ENCODE data around the gene ZFP36. TPM values are rescaled to one million over a fixed set of nuclear protein-coding genes. Genes with fewer than 3 reads are reported as not detected.

Gene ZFP36
- 10 to 100 TPM; 69.1 to 69.3 TPM for total RNA-seq

- POLR2A ChIA-PET: interaction anchor here (0.7 to 4.0 kb wide), 6 partner anchors 9 to 541 kb away, joined by 3 to 42 read pairs (median 6); partner anchors contain the start of genes MED29, PAF1, RPS16 and SAMD4B
- Mint-ChIP-seq H3K27me3 (no peaks in the 10 kb centered on the region), H3K36me3 (ENCODE audit: low read depth) (peaks cover 31% of the 10 kb centered on the region), H3K4me1 (peaks cover 50% of the 10 kb centered on the region), H3K27ac (peak within 1 kb of the TSS; percentile 96), H3K9me3 (ENCODE audit: low read depth) (no peaks in the 10 kb centered on the region), H3K4me3 (peak within 1 kb of the TSS; percentile 73)
- peak; percentile 31 for ATAC-seq
- intact Hi-C loops (cut with DNase I, micrococcal nuclease): loop anchor here in 1 of 2 experiments (10.0 kb wide), 1 partner anchor 1208 kb away; no protein-coding TSS in a partner anchor
- DNase-seq: peak; percentile 93
- CTCF ChIA-PET: interaction anchor here (4.6 to 5.9 kb wide), 2 partner anchors 9 to 16 kb away, joined by 21 to 34 read pairs; partner anchors contain the start of genes MED29 and PAF1
These were observed at the start of gene ZFP36 for GRCh38 chr19:39406656-39407409. Gene ZFP36, plus strand, starts transcription at chr19:39406847. Its CDS starts 58 bp downstream, at chr19:39406905.

DNA sequence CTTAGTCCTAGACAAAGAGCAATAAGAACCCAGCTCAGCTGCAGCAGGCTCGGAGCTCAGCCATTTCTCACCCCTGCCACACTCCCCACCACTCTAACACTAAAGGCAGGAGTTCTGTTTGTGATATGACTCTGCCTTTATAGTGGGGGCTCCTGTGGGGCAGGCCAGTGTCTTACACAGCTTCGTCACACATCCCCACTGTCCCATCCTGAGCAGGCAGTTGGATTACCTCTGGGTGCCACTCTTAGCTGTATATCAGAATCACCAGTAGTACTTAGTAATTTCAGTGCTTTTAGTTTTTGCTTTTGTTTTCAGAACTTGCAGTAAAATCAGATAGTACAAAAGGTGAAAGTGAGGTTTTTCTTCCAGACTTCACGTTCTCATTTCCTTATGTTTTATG is 47.6 kb upstream of the ZFP36 start:
- CTCF ChIA-PET: interaction anchor here (0.8 to 1.3 kb wide), 2 partner anchors 32 to 39 kb away, joined by 3 read pairs; partner anchors contain the start of gene MED29
- H3K27ac Mint-ChIP-seq: no peak overlapping the region
- DNase-seq: no peak
- POLR2A ChIA-PET: no interaction called here
- H3K27me3 Mint-ChIP-seq: no peaks in the 10 kb centered on the region
- ATAC-seq: peak; percentile 70
- intact Hi-C loops (cut with DNase I, micrococcal nuclease): no loop called here
- peaks cover 36% of the 10 kb centered on the region for H3K36me3 Mint-ChIP-seq (ENCODE audit: low read depth)
- H3K9me3 Mint-ChIP-seq (ENCODE audit: low read depth): no peaks in the 10 kb centered on the region
- no peak overlapping the region for H3K4me3 Mint-ChIP-seq
- peaks cover 6% of the 10 kb centered on the region for H3K4me1 Mint-ChIP-seq

DNA sequence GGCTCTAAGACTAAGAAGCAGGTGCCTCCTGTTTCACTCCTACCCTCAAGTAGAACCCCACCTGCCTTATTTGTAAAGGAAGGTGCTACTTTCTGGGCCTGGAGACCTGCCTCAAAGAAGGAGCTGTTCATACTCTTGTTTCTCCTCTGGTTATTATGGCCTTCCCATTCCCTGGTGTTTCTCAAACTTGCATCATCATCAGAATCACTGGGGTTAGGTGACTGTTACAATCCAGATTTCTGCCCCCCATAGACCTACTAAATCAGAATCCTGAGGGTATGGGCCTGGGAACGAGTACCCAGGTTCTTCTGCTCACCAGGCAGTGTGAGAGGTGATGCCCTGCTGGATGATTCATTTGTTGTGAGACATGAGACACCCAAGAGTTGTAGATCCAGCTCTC is 46.0 kb upstream of the ZFP36 start:
- H3K9me3 Mint-ChIP-seq (ENCODE audit: low read depth): no peaks in the 10 kb centered on the region
- H3K27ac Mint-ChIP-seq: no peak overlapping the region
- POLR2A ChIA-PET: no interaction called here
- no peaks in the 10 kb centered on the region for H3K27me3 Mint-ChIP-seq
- no peak overlapping the region for H3K4me3 Mint-ChIP-seq
- CTCF ChIA-PET: interaction anchor here (0.5 kb wide), 1 partner anchor 10 kb away, joined by 3 read pairs; no protein-coding TSS in a partner anchor
- DNase-seq (no peak), ATAC-seq (no peak)
- peaks cover 7% of the 10 kb centered on the region for H3K4me1 Mint-ChIP-seq
- intact Hi-C loops (cut with DNase I, micrococcal nuclease): no loop called here
- H3K36me3 Mint-ChIP-seq (ENCODE audit: low read depth): peaks cover 33% of the 10 kb centered on the region

GRCh38 chr19:39362682-39363657 is 43.7 kb upstream of the ZFP36 start:
- Mint-ChIP-seq H3K27ac (peak overlapping the region; percentile 29), H3K4me1 (peaks cover 7% of the 10 kb centered on the region), H3K9me3 (ENCODE audit: low read depth) (no peaks in the 10 kb centered on the region), H3K4me3 (no peak overlapping the region), H3K27me3 (no peaks in the 10 kb centered on the region), H3K36me3 (ENCODE audit: low read depth) (peaks cover 18% of the 10 kb centered on the region)
- ATAC-seq (no peak), DNase-seq (no peak)
- POLR2A ChIA-PET: no interaction called here
- CTCF ChIA-PET: interaction anchor here (0.9 kb wide), 1 partner anchor 13 kb away, joined by 3 read pairs; no protein-coding TSS in a partner anchor
- intact Hi-C loops (cut with DNase I, micrococcal nuclease): no loop called here

GRCh38 chr19:39363901-39364457 is 42.7 kb upstream of the ZFP36 start:
- CTCF ChIA-PET: no interaction called here
- ATAC-seq (peak; percentile 30), DNase-seq (peak; percentile 17)
- no peak overlapping the region for H3K4me3 Mint-ChIP-seq
- intact Hi-C loops (cut with DNase I, micrococcal nuclease): no loop called here
- POLR2A ChIA-PET: no interaction called here
- peak overlapping the region; percentile 15 for H3K27ac Mint-ChIP-seq
- peaks cover 18% of the 10 kb centered on the region for H3K36me3 Mint-ChIP-seq (ENCODE audit: low read depth)
- peaks cover 7% of the 10 kb centered on the region for H3K4me1 Mint-ChIP-seq
- H3K27me3 Mint-ChIP-seq: no peaks in the 10 kb centered on the region
- H3K9me3 Mint-ChIP-seq (ENCODE audit: low read depth): no peaks in the 10 kb centered on the region

DNA sequence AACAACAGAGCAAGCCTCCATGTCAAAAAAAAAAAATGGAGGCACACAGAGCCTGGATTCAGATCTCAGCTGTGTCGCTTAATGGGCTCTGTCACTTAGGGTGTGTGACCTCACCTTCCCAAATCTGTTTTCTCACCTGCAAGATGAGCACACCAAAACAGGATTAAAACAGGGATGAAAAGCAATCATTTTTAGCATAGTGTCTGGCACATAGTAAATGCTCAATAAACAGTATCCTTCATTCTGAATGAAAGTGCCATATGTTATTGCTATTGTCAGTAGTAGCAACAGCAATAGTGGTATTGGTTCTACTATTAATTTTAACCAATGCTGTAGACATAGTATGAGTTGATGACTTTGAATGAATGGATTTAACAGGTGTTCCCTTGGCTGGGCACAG is 41.1 kb upstream of the ZFP36 start:
- no peaks in the 10 kb centered on the region for H3K9me3 Mint-ChIP-seq (ENCODE audit: low read depth)
- CTCF ChIA-PET: interaction anchor here (0.7 kb wide), 1 partner anchor 17 kb away, joined by 3 read pairs; no protein-coding TSS in a partner anchor

DNA sequence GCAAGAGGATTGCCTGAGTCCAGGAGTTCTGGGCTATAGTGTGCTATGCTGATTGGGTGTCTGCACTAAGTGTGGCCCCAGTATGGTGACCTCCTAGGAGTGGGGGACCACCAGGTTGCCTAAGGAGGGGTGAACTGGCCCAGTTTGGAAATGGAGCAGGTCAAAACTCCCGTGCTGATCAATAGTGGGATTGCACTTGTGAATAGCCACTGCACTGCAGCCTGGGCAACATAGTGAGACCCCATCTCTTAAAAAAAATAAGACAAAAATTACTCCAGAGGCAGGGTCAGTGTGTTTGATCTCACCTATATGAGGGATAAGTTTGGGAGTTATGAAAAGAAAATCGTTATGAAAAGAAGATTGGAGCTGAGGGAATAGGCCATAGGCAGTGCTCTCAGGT is 37.4 kb upstream of the ZFP36 start:
- intact Hi-C loops (cut with DNase I, micrococcal nuclease): no loop called here
- ATAC-seq (no peak), DNase-seq (no peak)
- H3K4me1 Mint-ChIP-seq: no peaks in the 10 kb centered on the region
- H3K36me3 Mint-ChIP-seq (ENCODE audit: low read depth): peaks cover 24% of the 10 kb centered on the region
- H3K27me3 Mint-ChIP-seq: no peaks in the 10 kb centered on the region
- no peak overlapping the region for H3K27ac Mint-ChIP-seq
- ChIA-PET CTCF (interaction anchor here (0.6 to 1.2 kb wide), 3 partner anchors 15 to 317 kb away, joined by 3 to 4 read pairs (median 3); no protein-coding TSS in a partner anchor), POLR2A (no interaction called here)
- H3K4me3 Mint-ChIP-seq: no peak overlapping the region
- no peaks in the 10 kb centered on the region for H3K9me3 Mint-ChIP-seq (ENCODE audit: low read depth)

More for the DNA sequence above, 41.1 kb upstream of the ZFP36 start:
- intact Hi-C loops (cut with DNase I, micrococcal nuclease): no loop called here
- H3K4me3 Mint-ChIP-seq: no peak overlapping the region
- no peaks in the 10 kb centered on the region for H3K27me3 Mint-ChIP-seq
- ATAC-seq (no peak), DNase-seq (no peak)
- POLR2A ChIA-PET: no interaction called here
- peaks cover 18% of the 10 kb centered on the region for H3K36me3 Mint-ChIP-seq (ENCODE audit: low read depth)
- no peak overlapping the region for H3K27ac Mint-ChIP-seq
- H3K4me1 Mint-ChIP-seq: peaks cover 4% of the 10 kb centered on the region

GRCh38 chr19:39370735-39371134 is 35.9 kb upstream of the ZFP36 start:
- DNase-seq: no peak
- no peaks in the 10 kb centered on the region for H3K9me3 Mint-ChIP-seq (ENCODE audit: low read depth)

DNA sequence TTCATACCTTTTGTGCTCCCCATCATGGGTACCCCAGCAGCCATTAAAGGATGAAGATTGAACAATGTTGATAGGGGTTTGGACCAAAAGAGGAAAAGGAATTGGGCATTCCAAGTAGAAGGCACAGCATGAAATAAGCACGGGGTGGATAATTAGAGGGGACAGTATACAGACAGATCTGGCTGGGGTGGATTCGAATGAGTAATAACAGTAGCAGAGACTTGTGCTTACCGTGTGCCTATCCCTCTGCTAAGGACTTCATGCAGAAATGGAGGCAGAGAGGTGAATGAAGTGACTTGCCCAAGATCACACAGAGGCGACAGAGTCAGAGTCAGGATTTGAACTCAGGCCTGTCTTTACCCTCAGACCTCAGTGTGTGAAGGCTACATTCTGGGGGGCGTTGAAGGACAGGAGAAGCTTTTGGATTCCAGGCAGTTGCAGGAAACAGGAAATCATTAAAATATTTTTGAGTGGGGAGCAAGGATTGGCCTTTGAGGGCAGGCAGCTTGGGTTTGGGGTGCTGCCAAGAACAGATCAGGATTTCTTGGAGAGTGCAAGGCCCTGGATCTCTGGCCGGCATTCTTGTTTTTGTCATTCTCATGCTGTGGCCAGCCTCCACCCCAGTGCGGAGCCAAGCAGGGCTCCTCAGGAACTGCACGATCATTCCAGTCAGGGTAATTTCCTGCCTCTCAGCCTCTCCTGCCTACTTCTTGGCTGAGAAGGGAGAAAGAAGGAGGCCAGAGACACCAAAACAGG is 34.4 kb upstream of the ZFP36 start:
- ChIA-PET POLR2A (no interaction called here), CTCF (interaction anchor here (0.6 kb wide), 1 partner anchor 22 kb away, joined by 3 read pairs; no protein-coding TSS in a partner anchor)
- Mint-ChIP-seq H3K4me1 (no peaks in the 10 kb centered on the region), H3K9me3 (ENCODE audit: low read depth) (no peaks in the 10 kb centered on the region), H3K36me3 (ENCODE audit: low read depth) (peaks cover 34% of the 10 kb centered on the region), H3K27ac (peak overlapping the region; percentile 60), H3K27me3 (no peaks in the 10 kb centered on the region), H3K4me3 (no peak overlapping the region)
- DNase-seq (no peak), ATAC-seq (no peak)
- intact Hi-C loops (cut with DNase I, micrococcal nuclease): no loop called here

More at GRCh38 chr19:39370735-39371134, 35.9 kb upstream of the ZFP36 start:
- Mint-ChIP-seq H3K27me3 (no peaks in the 10 kb centered on the region), H3K27ac (peak overlapping the region; percentile 43), H3K4me1 (no peaks in the 10 kb centered on the region), H3K4me3 (no peak overlapping the region), H3K36me3 (ENCODE audit: low read depth) (peaks cover 24% of the 10 kb centered on the region)
- ChIA-PET POLR2A (no interaction called here), CTCF (interaction anchor here (1.0 kb wide), 1 partner anchor 15 kb away, joined by 4 read pairs; no protein-coding TSS in a partner anchor)
- no peak for ATAC-seq
- intact Hi-C loops (cut with DNase I, micrococcal nuclease): no loop called here

- no peak for ATAC-seq
- Mint-ChIP-seq H3K36me3 (ENCODE audit: low read depth) (peaks cover 37% of the 10 kb centered on the region), H3K27me3 (no peaks in the 10 kb centered on the region), H3K4me3 (no peak overlapping the region), H3K4me1 (no peaks in the 10 kb centered on the region), H3K9me3 (ENCODE audit: low read depth) (no peaks in the 10 kb centered on the region), H3K27ac (no peak overlapping the region)
- ChIA-PET CTCF (no interaction called here), POLR2A (no interaction called here)
- no peak for DNase-seq
- intact Hi-C loops (cut with DNase I, micrococcal nuclease): no loop called here
These were observed 33.7 kb upstream of the ZFP36 start for GRCh38 chr19:39372941-39373340.
